Endothelial cell of umbilical vein (primary cell): ENCODE results near the gene KCNN3. TPM values are rescaled to one million over a fixed set of nuclear protein-coding genes. Genes with fewer than 3 reads are reported as not detected.

Experiments used
- BruUV-seq: library from RNA; stranded (reverse); fragments of 400-500 nt; replicated peaks from 2 replicates; lab custom pipeline; 2021; lab: Mats Ljungman, UMichigan
- CTCF ChIA-PET: fragments of 300-600, 350-600 bp; sonication (Branson Sonifier 250); formaldehyde crosslinking; loops from one replicate; lab custom pipeline; 2021; ENCODE audit warnings: antibody characterized with exemption, inconsistent platforms; lab: Charles Lee
- POLR2A ChIA-PET: fragments of 300-600, 350-600 bp; sonication (Branson Sonifier 250); formaldehyde crosslinking; loops from one replicate; lab custom pipeline; 2021; ENCODE audit warnings: antibody characterized with exemption, inconsistent platforms; lab: Charles Lee
- DNase-seq: peaks from one replicate; pipeline ENCODE4 v3.0.0-alpha.2; 2011; ENCODE audit warnings: low read depth, low spot score
- FAIRE-seq: peaks from 2 replicates; lab custom pipeline; 2011; peaks lifted over from hg19 to GRCh38; lab: Jason Lieb, UNC
- H2AFZ ChIP-seq: 2 replicates; pipeline ENCODE4 v1.6.0; 2012; ENCODE audit warnings: low read depth, low read length, control low read depth, inconsistent platforms
- H3K27ac ChIP-seq: 2 replicates; pipeline ENCODE4 v1.5.1; 2011; ENCODE audit warnings: low read depth, mild to moderate bottlenecking, control low read depth, low read length, moderate library complexity; ENCODE audit not compliant: insufficient read depth
- H3K27me3 ChIP-seq, 2 experiments: 2 replicates each; pipeline versions ENCODE4 v1.6.0 to v1.6.1; 2011; ENCODE audit warnings: low read length in 2 of 2, mixed read lengths in 1 of 2; ENCODE audit not compliant: control insufficient read depth in 2 of 2, insufficient read depth in 2 of 2
- H3K36me3 ChIP-seq, 2 experiments: 2 replicates in 1 of 2; 3 replicates in 1 of 2; pipeline ENCODE4 v1.5.1; 2011; ENCODE audit warnings: low read length in 2 of 2, mild to moderate bottlenecking in 1 of 2, moderate library complexity in 1 of 2; ENCODE audit not compliant: control insufficient read depth in 2 of 2, insufficient read depth in 2 of 2; ENCODE audit errors: extremely low read depth in 1 of 2
- H3K4me1 ChIP-seq: 3 replicates; pipeline ENCODE4 v1.5.1; 2011; ENCODE audit warnings: mild to moderate bottlenecking, low read length; ENCODE audit not compliant: control insufficient read depth, insufficient read depth; ENCODE audit errors: extremely low read depth
- H3K4me2 ChIP-seq: 2 replicates; pipeline ENCODE4 v1.6.1; 2011; ENCODE audit warnings: low read length, control low read depth, mixed read lengths; ENCODE audit not compliant: insufficient read depth
- H3K4me3 ChIP-seq, 3 experiments: fragments of 200-600 bp in 1 of 3; sonication (generic), shearing (Covaris generic) in 1 of 3; replicated peaks in 1 of 3; 2 replicates each; pipeline ENCODE4 v1.5.1; 2011 to 2016; ENCODE audit warnings: control low read depth in 3 of 3, low read length in 3 of 3, mild to moderate bottlenecking in 2 of 3, inconsistent platforms in 1 of 3, low read depth in 1 of 3, moderate library complexity in 1 of 3; ENCODE audit not compliant: insufficient read depth in 1 of 3
- H3K79me2 ChIP-seq: 2 replicates; pipeline ENCODE4 v1.6.0; 2012; ENCODE audit warnings: low read length, inconsistent platforms; ENCODE audit not compliant: control insufficient read depth, insufficient read depth
- H3K9ac ChIP-seq: replicated peaks from 2 replicates; pipeline ENCODE3; 2011; ENCODE audit warnings: low read length, control low read depth; ENCODE audit not compliant: insufficient read depth; ENCODE audit errors: extremely low read depth
- H3K9me1 ChIP-seq: replicated peaks from 3 replicates; pipeline ENCODE4 v1.6.0; 2011; ENCODE audit warnings: mild to moderate bottlenecking, low read length; ENCODE audit not compliant: control insufficient read depth, insufficient read depth; ENCODE audit errors: extremely low read depth
- H3K9me3 ChIP-seq: replicated peaks from 2 replicates; pipeline ENCODE4 v1.5.1; 2012; ENCODE audit warnings: low read length, inconsistent platforms; ENCODE audit not compliant: control insufficient read depth, insufficient read depth
- H4K20me1 ChIP-seq: replicated peaks from 2 replicates; pipeline ENCODE3; 2011; ENCODE audit warnings: mild to moderate bottlenecking, low read length; ENCODE audit not compliant: control insufficient read depth, insufficient read depth; ENCODE audit errors: extremely low read depth
- EZH2 ChIP-seq: IDR thresholded peaks from 2 replicates; pipeline ENCODE4 v1.6.1; 2012; ENCODE audit warnings: borderline replicate concordance, low read depth, mild to moderate bottlenecking, moderate library complexity, low read length, inconsistent platforms; ENCODE audit not compliant: severe bottlenecking
- FOS ChIP-seq: IDR thresholded peaks from 2 replicates; pipeline ENCODE4 v1.6.1; 2011; ENCODE audit warnings: mild to moderate bottlenecking, low read length, moderate library complexity, borderline replicate concordance; ENCODE audit not compliant: insufficient read depth
- GATA2 ChIP-seq: IDR thresholded peaks from 2 replicates; pipeline ENCODE4 v1.7.0; 2011; ENCODE audit warnings: low read depth, mild to moderate bottlenecking, moderate library complexity, mixed read lengths, low read length; ENCODE audit not compliant: insufficient read length, insufficient read depth
- JUN ChIP-seq: IDR thresholded peaks from 2 replicates; pipeline ENCODE4 v1.6.1; 2011; ENCODE audit warnings: borderline replicate concordance, low read depth; ENCODE audit not compliant: insufficient read length, insufficient read depth
- MYC ChIP-seq: IDR thresholded peaks from one replicate; pipeline ENCODE4 v1.6.1; 2011; ENCODE audit warnings: mild to moderate bottlenecking, low read depth, low read length
- POLR2A ChIP-seq: IDR thresholded peaks from 2 replicates; pipeline ENCODE4 v1.6.1; 2012; ENCODE audit warnings: low read depth, mild to moderate bottlenecking, control low read depth, low read length
- POLR2AphosphoS5 ChIP-seq: IDR thresholded peaks from 2 replicates; pipeline ENCODE4 v1.6.1; 2012; ENCODE audit warnings: low read depth, mild to moderate bottlenecking, control low read depth, low read length, moderate library complexity; ENCODE audit not compliant: insufficient read depth
- dilution Hi-C: fragments of 300-500 bp; cut with MboI; formaldehyde crosslinking; loops from one replicate; pipeline ENCODE4 v1.15.0; 2019; ENCODE audit warnings: low sequenced_read_pairs; ENCODE audit not compliant: extremely low pct_ligation_motif_present
- intact Hi-C: fragments of 100-400 bp; cut with micrococcal nuclease; formaldehyde crosslinking; loops from one replicate; pipeline ENCODE4 v1.10.0; 2022
- polyA plus RNA-seq, 4 experiments: library from polyadenylated mRNA; depleted of rRNA in 3 of 4; stranded (reverse) in 3 of 4; unstranded in 1 of 4; fragments of >200 nt; gene quantifications; 2 replicates each; pipeline versions ENCODE4 v1.2.1 to v1.2.3, GENCODE V29; 2011 to 2012; ENCODE audit warnings: missing spikeins in 1 of 4
- total RNA-seq: library from RNA; stranded (reverse); gene quantifications from 2 replicates; pipeline ENCODE4 v1.2.3, GENCODE V29; 2021
- TF ChIP-seq, protein P1 (sequence below), 2 donors: IDR thresholded peaks; 1 replicate in 1 of 2; 2 replicates in 1 of 2; pipeline ENCODE4 v1.5.1; 2011; ENCODE audit warnings: low read length in 2 of 2, mild to moderate bottlenecking in 2 of 2, moderate library complexity in 2 of 2, control low read depth in 1 of 2, inconsistent platforms in 1 of 2, low read depth in 1 of 2; ENCODE audit not compliant: insufficient read depth in 1 of 2; ENCODE audit errors: extremely low read depth in 1 of 2
- TF ChIP-seq, protein P2 (sequence below): IDR thresholded peaks from 2 replicates; pipeline ENCODE4 v1.6.1; 2011; ENCODE audit not compliant: insufficient read depth, insufficient read length

KCNN3 gene
- total and polyA plus RNA-seq, 2 donors (not counting 3 experiments of a cell fraction or from before 2014, with no cell fraction given): 0.91 to 1.1 TPM

DNA sequence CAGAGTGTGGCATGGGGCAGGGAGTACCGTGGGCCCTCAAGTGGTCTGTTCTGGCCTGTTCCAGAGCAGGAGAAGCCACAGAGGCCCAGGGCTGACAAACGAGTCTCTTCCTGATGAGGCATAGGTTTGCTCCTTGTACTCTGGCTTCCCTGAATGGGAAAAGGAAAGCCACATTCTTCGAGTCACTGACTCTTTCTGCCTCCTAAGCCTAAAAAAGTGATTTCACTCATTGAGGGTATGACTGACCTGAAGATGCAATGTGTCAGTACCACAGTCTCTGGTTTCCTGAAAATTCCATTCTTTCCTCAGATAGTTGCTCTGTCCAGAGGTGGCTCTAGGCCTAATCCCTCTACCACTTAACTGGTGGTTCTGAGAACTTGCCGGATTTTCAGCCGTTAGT, 92.3 kb downstream of the KCNN3 start:
- H4K20me1 ChIP-seq: no peaks in the 10 kb centered on the region
- FAIRE-seq (no peak), DNase-seq (no peak)
- intact Hi-C loops: no loop called here
- BruUV-seq: no TSS peak
- H3K9ac ChIP-seq: no peak overlapping the region
- no peaks in the 10 kb centered on the region for H3K4me1 ChIP-seq
- no peak overlapping the region for H2AFZ ChIP-seq
- H3K79me2 ChIP-seq: no peaks in the 10 kb centered on the region
- H3K36me3 ChIP-seq: no peaks in the 10 kb centered on the region
- dilution Hi-C loops: no loop called here
- no peak overlapping the region for H3K27ac ChIP-seq
- H3K4me3 ChIP-seq: no peak overlapping the region
- no peak overlapping the region for H3K4me2 ChIP-seq
- no peaks in the 10 kb centered on the region for H3K9me1 ChIP-seq
- H3K9me3 ChIP-seq: no peaks in the 10 kb centered on the region
- ChIA-PET CTCF (interaction anchor here (1.0 kb wide), 1 partner anchor 100 kb away, joined by 3 read pairs; no protein-coding TSS in a partner anchor), POLR2A (no interaction called here)
- no peak for TF ChIP-seq MYC
- TF ChIP-seq JUN: no peak
- TF ChIP-seq GATA2: no peak
- TF ChIP-seq, protein P1, sequence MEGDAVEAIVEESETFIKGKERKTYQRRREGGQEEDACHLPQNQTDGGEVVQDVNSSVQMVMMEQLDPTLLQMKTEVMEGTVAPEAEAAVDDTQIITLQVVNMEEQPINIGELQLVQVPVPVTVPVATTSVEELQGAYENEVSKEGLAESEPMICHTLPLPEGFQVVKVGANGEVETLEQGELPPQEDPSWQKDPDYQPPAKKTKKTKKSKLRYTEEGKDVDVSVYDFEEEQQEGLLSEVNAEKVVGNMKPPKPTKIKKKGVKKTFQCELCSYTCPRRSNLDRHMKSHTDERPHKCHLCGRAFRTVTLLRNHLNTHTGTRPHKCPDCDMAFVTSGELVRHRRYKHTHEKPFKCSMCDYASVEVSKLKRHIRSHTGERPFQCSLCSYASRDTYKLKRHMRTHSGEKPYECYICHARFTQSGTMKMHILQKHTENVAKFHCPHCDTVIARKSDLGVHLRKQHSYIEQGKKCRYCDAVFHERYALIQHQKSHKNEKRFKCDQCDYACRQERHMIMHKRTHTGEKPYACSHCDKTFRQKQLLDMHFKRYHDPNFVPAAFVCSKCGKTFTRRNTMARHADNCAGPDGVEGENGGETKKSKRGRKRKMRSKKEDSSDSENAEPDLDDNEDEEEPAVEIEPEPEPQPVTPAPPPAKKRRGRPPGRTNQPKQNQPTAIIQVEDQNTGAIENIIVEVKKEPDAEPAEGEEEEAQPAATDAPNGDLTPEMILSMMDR (IDR thresholded peaks at IDR 0.05; ENCODE audit: extremely low read depth in 1 of 2, insufficient read depth in 1 of 2, low read depth in 1 of 2, low read length in 2 of 2): no peak
- TF ChIP-seq POLR2A: no peak
- TF ChIP-seq FOS: no peak
- TF ChIP-seq, protein P2, sequence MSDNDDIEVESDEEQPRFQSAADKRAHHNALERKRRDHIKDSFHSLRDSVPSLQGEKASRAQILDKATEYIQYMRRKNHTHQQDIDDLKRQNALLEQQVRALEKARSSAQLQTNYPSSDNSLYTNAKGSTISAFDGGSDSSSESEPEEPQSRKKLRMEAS: no peak
- TF ChIP-seq POLR2AphosphoS5: no peak
- no peak for TF ChIP-seq EZH2
- H3K27me3 ChIP-seq: peaks cover 2 to 4% of the 10 kb centered on the region in 2 experiments
